Mesothelial cell of epicardium (in vitro differentiated cells): ENCODE results near the gene HYAL2. TPM values are rescaled to one million over a fixed set of nuclear protein-coding genes. Genes with fewer than 3 reads are reported as not detected.
A peak's percentile ranks its signal among the peaks of the same experiment; 100 is the strongest.

Experiments used
- DNase-seq, 2 experiments: peaks; one replicate each; pipeline ENCODE4 v3.0.0; 2021; ENCODE audit warnings: low spot score in 2 of 2; ENCODE audit not compliant: unreplicated experiment in 2 of 2
- H3K27ac Mint-ChIP-seq: 2 replicates; pipeline ENCODE4 v1.8.0; 2021; ENCODE audit warnings: mixed read lengths
- H3K27me3 Mint-ChIP-seq: 2 replicates; pipeline ENCODE4 v1.8.0; 2021; ENCODE audit warnings: low read depth, mixed read lengths
- H3K36me3 Mint-ChIP-seq: 2 replicates; pipeline ENCODE4 v1.8.0; 2021; ENCODE audit warnings: mixed read lengths
- H3K4me1 Mint-ChIP-seq: 2 replicates; pipeline ENCODE4 v1.8.0; 2021; ENCODE audit warnings: mixed read lengths
- H3K4me3 Mint-ChIP-seq: 2 replicates; pipeline ENCODE4 v1.8.0; 2021; ENCODE audit warnings: mild to moderate bottlenecking, moderate library complexity, mixed read lengths
- H3K9me3 Mint-ChIP-seq: 2 replicates; pipeline ENCODE4 v1.8.0; 2021; ENCODE audit warnings: mixed read lengths
- CTCF ChIP-seq: fragments of 200-600 bp; sonication (generic); IDR thresholded peaks from one replicate; pipeline ENCODE4 v1.5.0; 2021; ENCODE audit warnings: antibody characterized with exemption; ENCODE audit not compliant: unreplicated experiment
- total RNA-seq: library from RNA; stranded (reverse); gene quantifications from 3 replicates; pipeline ENCODE4 v1.2.1, GENCODE V29; 2021

HYAL2 gene
- total RNA-seq, 1 donor from 2014 or later: 75.1 TPM

- H3K4me3 Mint-ChIP-seq: no peak overlapping the region
- H3K27ac Mint-ChIP-seq: no peak overlapping the region
Observed at GRCh38 chr3:50353245-50354004, 30.9 kb upstream of the HYAL2 start.

GRCh38 chr3:50352781-50353180, 30.2 kb upstream of the HYAL2 start:
- Mint-ChIP-seq H3K4me3 (no peak overlapping the region), H3K27ac (no peak overlapping the region), H3K36me3 (no peaks in the 10 kb centered on the region), H3K4me1 (peaks cover 33% of the 10 kb centered on the region), H3K9me3 (no peaks in the 10 kb centered on the region), H3K27me3 (no peaks in the 10 kb centered on the region)
- TF ChIP-seq CTCF: no peak
- no peak for DNase-seq

More at GRCh38 chr3:50353245-50354004, 30.9 kb upstream of the HYAL2 start:
- no peak for DNase-seq
- Mint-ChIP-seq H3K4me1 (peaks cover 40% of the 10 kb centered on the region), H3K36me3 (no peaks in the 10 kb centered on the region), H3K9me3 (no peaks in the 10 kb centered on the region), H3K27me3 (no peaks in the 10 kb centered on the region)
- no peak for TF ChIP-seq CTCF

- TF ChIP-seq CTCF: no peak
- no peak for DNase-seq
- Mint-ChIP-seq H3K27ac (peak overlapping the region; percentile 89), H3K36me3 (no peaks in the 10 kb centered on the region), H3K9me3 (no peaks in the 10 kb centered on the region), H3K27me3 (no peaks in the 10 kb centered on the region), H3K4me3 (peak overlapping the region; percentile 95), H3K4me1 (peaks cover 22% of the 10 kb centered on the region)
Observed at GRCh38 chr3:50351323-50351697, 28.8 kb upstream of the HYAL2 start.

GRCh38 chr3:50350527-50351322, 28.2 kb upstream of the HYAL2 start, which contains the start of the genes CYB561D2 and NPRL2:
TSS of gene CYB561D2 (plus strand) at chr3:50350862. CDS start at chr3:50351434, 572 bp downstream.
TSS of gene NPRL2 (minus strand) at chr3:50350775. CDS start at chr3:50350652, 123 bp downstream.
- DNase-seq: peak; percentile 88 to 96
- H3K4me3 Mint-ChIP-seq: peak within 1 kb of the TSS; percentile 95
- H3K36me3 Mint-ChIP-seq: no peaks in the 10 kb centered on the region
- H3K27me3 Mint-ChIP-seq: peaks cover 4% of the 10 kb centered on the region
- H3K4me1 Mint-ChIP-seq: peaks cover 24% of the 10 kb centered on the region
- H3K27ac Mint-ChIP-seq: peak within 1 kb of the TSS; percentile 89
- TF ChIP-seq CTCF: no peak
- H3K9me3 Mint-ChIP-seq: no peaks in the 10 kb centered on the region

- Mint-ChIP-seq H3K27ac (peak overlapping the region; percentile 89), H3K36me3 (no peaks in the 10 kb centered on the region), H3K9me3 (no peaks in the 10 kb centered on the region), H3K4me1 (peaks cover 24% of the 10 kb centered on the region), H3K4me3 (peak overlapping the region; percentile 95), H3K27me3 (peaks cover 9% of the 10 kb centered on the region)
- DNase-seq: no peak
- no peak for TF ChIP-seq CTCF
Observed at GRCh38 chr3:50350213-50350526, 27.6 kb upstream of the HYAL2 start.
